ENCODE results near the gene TTC4. TPM values are rescaled to one million over a fixed set of nuclear protein-coding genes. Genes with fewer than 3 reads are reported as not detected.

TTC4 gene
- polyA plus RNA-seq, 4 donors: 30.5 to 37.7 (median 35.4) TPM

- no peak for DNase-seq (ENCODE audit: low read depth in 4 of 4, low spot score in 2 of 4)
Observed at GRCh38 chr1:54701996-54702395, 13.7 kb upstream of the TTC4 start.

GRCh38 chr1:54703471-54703870 is 12.2 kb upstream of the TTC4 start:
- DNase-seq (ENCODE audit: low read depth in 4 of 4, low spot score in 2 of 4): no peak

GRCh38 chr1:54705153-54705552 is 10.5 kb upstream of the TTC4 start:
- no peak for DNase-seq (ENCODE audit: low read depth in 4 of 4, low spot score in 2 of 4)

- DNase-seq (ENCODE audit: low read depth in 4 of 4, low spot score in 2 of 4): no peak
Observed at GRCh38 chr1:54706419-54706818, 9.2 kb upstream of the TTC4 start.

- no peak for DNase-seq (ENCODE audit: low read depth in 4 of 4, low spot score in 2 of 4)
Observed at GRCh38 chr1:54708385-54708784, 7.3 kb upstream of the TTC4 start.

GRCh38 chr1:54709547-54710292 is 5.9 kb upstream of the TTC4 start:
- DNase-seq (ENCODE audit: low read depth in 4 of 4, low spot score in 2 of 4): no peak

- DNase-seq (ENCODE audit: low read depth in 4 of 4, low spot score in 2 of 4): no peak
Observed at GRCh38 chr1:54710434-54710833, 5.2 kb upstream of the TTC4 start.

- no peak for DNase-seq (ENCODE audit: low read depth in 4 of 4, low spot score in 2 of 4)
Observed at GRCh38 chr1:54710841-54711240, 4.8 kb upstream of the TTC4 start.

- DNase-seq (ENCODE audit: low read depth in 4 of 4, low spot score in 2 of 4): no peak
Observed at GRCh38 chr1:54711536-54711935, 4.1 kb upstream of the TTC4 start.

- DNase-seq (ENCODE audit: low read depth in 4 of 4, low spot score in 2 of 4): no peak
Observed at GRCh38 chr1:54714881-54715492, 674 bp upstream of the TTC4 start.

GRCh38 chr1:54716299-54717047 is 812 bp downstream of the TTC4 start:
- no peak for DNase-seq (ENCODE audit: low read depth in 4 of 4, low spot score in 2 of 4)

GRCh38 chr1:54721719-54722118 is 6.1 kb downstream of the TTC4 start:
- DNase-seq (ENCODE audit: low read depth in 4 of 4, low spot score in 2 of 4): no peak

- DNase-seq (ENCODE audit: low read depth in 4 of 4, low spot score in 2 of 4): no peak
Observed at GRCh38 chr1:54723985-54724384, 8.3 kb downstream of the TTC4 start.

GRCh38 chr1:54724771-54725170 is 9.1 kb downstream of the TTC4 start:
- DNase-seq (ENCODE audit: low read depth in 4 of 4, low spot score in 2 of 4): no peak

- DNase-seq (ENCODE audit: low read depth in 4 of 4, low spot score in 2 of 4): no peak
Observed at GRCh38 chr1:54728027-54728426, 12.4 kb downstream of the TTC4 start.

GRCh38 chr1:54736685-54737084 is 21.0 kb downstream of the TTC4 start:
- DNase-seq (ENCODE audit: low read depth in 4 of 4, low spot score in 2 of 4): no peak

GRCh38 chr1:54738244-54738643 is 22.6 kb downstream of the TTC4 start:
- DNase-seq (ENCODE audit: low read depth in 4 of 4, low spot score in 2 of 4): no peak

GRCh38 chr1:54741531-54741930 is 25.9 kb downstream of the TTC4 start:
- no peak for DNase-seq (ENCODE audit: low read depth in 4 of 4, low spot score in 2 of 4)

- no peak for DNase-seq (ENCODE audit: low read depth in 4 of 4, low spot score in 2 of 4)
Observed at GRCh38 chr1:54742282-54742681, 26.6 kb downstream of the TTC4 start.

- no peak for DNase-seq (ENCODE audit: low read depth in 4 of 4, low spot score in 2 of 4)
Observed at GRCh38 chr1:54743416-54744226, 28.0 kb downstream of the TTC4 start.

GRCh38 chr1:54744696-54745095 is 29.0 kb downstream of the TTC4 start:
- no peak for DNase-seq (ENCODE audit: low read depth in 4 of 4, low spot score in 2 of 4)
